H9 (cell line): ENCODE measurements around the gene CEACAM18. TPM values are rescaled to one million over a fixed set of nuclear protein-coding genes. Genes with fewer than 3 reads are reported as not detected.

Source experiments
- DNase-seq: peaks from one replicate; pipeline ENCODE4 v3.0.0-alpha.2; 2017
- H2AFZ ChIP-seq: one replicate; pipeline ENCODE4 v1.6.1; 2013; ENCODE audit warnings: mild to moderate bottlenecking, low read length, control low read depth, moderate library complexity
- H2AK5ac ChIP-seq: 2 replicates; pipeline ENCODE4 v1.6.1; 2013; ENCODE audit warnings: low read length, control low read depth, mixed read lengths; ENCODE audit not compliant: insufficient read length
- H2BK120ac ChIP-seq: one replicate; pipeline ENCODE4 v1.6.1; 2013; ENCODE audit warnings: low read depth, mild to moderate bottlenecking, low read length, control low read depth, inconsistent platforms; ENCODE audit not compliant: poor library complexity, severe bottlenecking
- H2BK12ac ChIP-seq: 2 replicates; pipeline ENCODE4 v1.6.1; 2013; ENCODE audit warnings: low read length, control low read depth, mixed read lengths, low read depth; ENCODE audit not compliant: insufficient read length
- H2BK15ac ChIP-seq: 2 replicates; pipeline ENCODE4 v1.6.1; 2013; ENCODE audit warnings: low read depth, low read length, control low read depth
- H2BK20ac ChIP-seq: one replicate; pipeline ENCODE4 v1.6.1; 2013; ENCODE audit warnings: low read depth, mild to moderate bottlenecking, low read length, control low read depth, inconsistent platforms; ENCODE audit not compliant: poor library complexity, severe bottlenecking
- H2BK5ac ChIP-seq: 2 replicates; pipeline ENCODE4 v1.6.1; 2013; ENCODE audit warnings: low read length, control low read depth, mixed read lengths; ENCODE audit not compliant: insufficient read length
- H3K14ac ChIP-seq: 2 replicates; pipeline ENCODE4 v1.6.1; 2013; ENCODE audit warnings: low read length, control low read depth; ENCODE audit not compliant: insufficient read depth
- H3K18ac ChIP-seq: 2 replicates; pipeline ENCODE4 v1.6.1; 2013; ENCODE audit warnings: low read depth, mild to moderate bottlenecking, mixed read lengths, low read length, control low read depth; ENCODE audit not compliant: insufficient read length
- H3K23ac ChIP-seq: 2 replicates; pipeline ENCODE4 v1.6.1; 2013; ENCODE audit warnings: low read length, control low read depth, mixed read lengths, low read depth; ENCODE audit not compliant: insufficient read length
- H3K23me2 ChIP-seq: 2 replicates; pipeline ENCODE4 v1.6.1; 2013; ENCODE audit warnings: low read depth, mild to moderate bottlenecking, mixed read lengths, low read length, control low read depth; ENCODE audit not compliant: insufficient read length, poor library complexity, severe bottlenecking
- H3K27ac ChIP-seq: 2 replicates; pipeline ENCODE4 v1.5.1; 2013; ENCODE audit warnings: low read length, control low read depth, mixed read lengths, low read depth; ENCODE audit not compliant: insufficient read length
- H3K27me3 ChIP-seq: 2 replicates; pipeline ENCODE4 v1.6.1; 2013; ENCODE audit warnings: low read length, control low read depth, inconsistent platforms; ENCODE audit not compliant: insufficient read depth
- H3K4ac ChIP-seq: 2 replicates; pipeline ENCODE4 v1.6.1; 2013; ENCODE audit warnings: low read depth, mild to moderate bottlenecking, control low read depth, inconsistent platforms, low read length, moderate library complexity
- H3K4me1 ChIP-seq: 2 replicates; pipeline ENCODE4 v1.6.1; 2013; ENCODE audit warnings: low read length, control low read depth, inconsistent platforms; ENCODE audit not compliant: insufficient read depth
- H3K4me2 ChIP-seq: 2 replicates; pipeline ENCODE4 v1.6.1; 2013; ENCODE audit warnings: low read length, control low read depth, mixed read lengths; ENCODE audit not compliant: insufficient read length, insufficient read depth
- H3K56ac ChIP-seq: 2 replicates; pipeline ENCODE4 v1.6.1; 2013; ENCODE audit warnings: low read depth, mild to moderate bottlenecking, mixed read lengths, low read length, control low read depth; ENCODE audit not compliant: insufficient read length
- H3K79me1 ChIP-seq: 2 replicates; pipeline ENCODE4 v1.6.1; 2013; ENCODE audit warnings: low read depth, mild to moderate bottlenecking, moderate library complexity, low read length, control low read depth, inconsistent platforms; ENCODE audit not compliant: insufficient read depth, poor library complexity, severe bottlenecking
- H3K79me2 ChIP-seq: 2 replicates; pipeline ENCODE4 v1.6.1; 2013; ENCODE audit warnings: low read length, control low read depth, inconsistent platforms; ENCODE audit not compliant: insufficient read depth
- H3K9ac ChIP-seq: 2 replicates; pipeline ENCODE4 v1.6.1; 2013; ENCODE audit warnings: low read length, control low read depth, mixed read lengths; ENCODE audit not compliant: insufficient read length; ENCODE audit errors: extremely low read depth
- H3K9me3 ChIP-seq: one replicate; pipeline ENCODE4 v1.6.1; 2013; ENCODE audit warnings: low read depth, low read length, inconsistent platforms; ENCODE audit not compliant: control insufficient read depth
- H3T11ph ChIP-seq: one replicate; pipeline ENCODE4 v1.6.1; 2013; ENCODE audit warnings: mild to moderate bottlenecking, low read length, control low read depth, inconsistent platforms
- H4K20me1 ChIP-seq: one replicate; pipeline ENCODE4 v1.6.1; 2013; ENCODE audit not compliant: control insufficient read depth, insufficient read length, insufficient read depth
- H4K5ac ChIP-seq: 2 replicates; pipeline ENCODE4 v1.6.1; 2013; ENCODE audit warnings: low read depth, mild to moderate bottlenecking, mixed read lengths, low read length, control low read depth; ENCODE audit not compliant: insufficient read length
- H4K8ac ChIP-seq: replicated peaks from 2 replicates; pipeline ENCODE4 v1.6.1; 2013; ENCODE audit warnings: low read length, control low read depth, mixed read lengths, low read depth; ENCODE audit not compliant: insufficient read length
- H4K91ac ChIP-seq: 2 replicates; pipeline ENCODE4 v1.6.1; 2013; ENCODE audit warnings: low read depth, mild to moderate bottlenecking, moderate library complexity, mixed read lengths, low read length, control low read depth; ENCODE audit not compliant: insufficient read length
- H3K27ac Mint-ChIP-seq, 3 experiments: 2 replicates in 2 of 3; 3 replicates in 1 of 3; pipeline ENCODE4 v1.8.0; 2020 to 2021; ENCODE audit warnings: mixed read lengths in 3 of 3, mild to moderate bottlenecking in 1 of 3, moderate library complexity in 1 of 3
- H3K27me3 Mint-ChIP-seq: 2 replicates; pipeline ENCODE4 v1.8.0; 2021; ENCODE audit warnings: low read depth, mild to moderate bottlenecking, moderate library complexity, mixed read lengths
- H3K36me3 Mint-ChIP-seq, 3 experiments: 2 replicates in 2 of 3; 3 replicates in 1 of 3; pipeline ENCODE4 v1.8.0; 2020 to 2021; ENCODE audit warnings: low read depth in 3 of 3, mixed read lengths in 3 of 3; ENCODE audit not compliant: insufficient read depth in 1 of 3
- H3K4me1 Mint-ChIP-seq, 2 experiments: 2 replicates each; pipeline ENCODE4 v1.8.0; 2020; ENCODE audit warnings: mixed read lengths in 2 of 2
- H3K4me3 Mint-ChIP-seq, 2 experiments: 2 replicates in 1 of 2; 3 replicates in 1 of 2; pipeline ENCODE4 v1.8.0; 2020 to 2021; ENCODE audit warnings: mild to moderate bottlenecking in 2 of 2, mixed read lengths in 2 of 2, moderate library complexity in 1 of 2
- H3K9me3 Mint-ChIP-seq, 2 experiments: 2 replicates in 1 of 2; 3 replicates in 1 of 2; pipeline ENCODE4 v1.8.0; 2020; ENCODE audit warnings: mild to moderate bottlenecking in 2 of 2, mixed read lengths in 2 of 2, moderate library complexity in 1 of 2
- WGBS: extraction: QIAGEN DNeasy Blood & Tissue Kit; methylation state at CpG from one replicate; pipeline ENCODE4 v1.1.7; 2013; ENCODE audit warnings: missing lambda C conversion rate, low lambda C conversion rate, mixed read lengths; ENCODE audit not compliant: insufficient read length; ENCODE audit errors: extremely low coverage; 5-methylcytosine and 5-hydroxymethylcytosine counted together
- total RNA-seq: library from RNA; stranded (reverse); gene quantifications from 2 replicates; pipeline ENCODE4 v1.2.1, GENCODE V29; 2021
- TF ChIP-seq, protein P1 (sequence below): fragments of 200-600 bp; sonication (generic); conservative IDR thresholded peaks from 3 replicates; pipeline ENCODE4 v1.8.0; 2021; ENCODE audit warnings: antibody characterized with exemption, mild to moderate bottlenecking

Gene CEACAM18
- total RNA-seq, 1 experiment from 2014 or later: not detected

DNA sequence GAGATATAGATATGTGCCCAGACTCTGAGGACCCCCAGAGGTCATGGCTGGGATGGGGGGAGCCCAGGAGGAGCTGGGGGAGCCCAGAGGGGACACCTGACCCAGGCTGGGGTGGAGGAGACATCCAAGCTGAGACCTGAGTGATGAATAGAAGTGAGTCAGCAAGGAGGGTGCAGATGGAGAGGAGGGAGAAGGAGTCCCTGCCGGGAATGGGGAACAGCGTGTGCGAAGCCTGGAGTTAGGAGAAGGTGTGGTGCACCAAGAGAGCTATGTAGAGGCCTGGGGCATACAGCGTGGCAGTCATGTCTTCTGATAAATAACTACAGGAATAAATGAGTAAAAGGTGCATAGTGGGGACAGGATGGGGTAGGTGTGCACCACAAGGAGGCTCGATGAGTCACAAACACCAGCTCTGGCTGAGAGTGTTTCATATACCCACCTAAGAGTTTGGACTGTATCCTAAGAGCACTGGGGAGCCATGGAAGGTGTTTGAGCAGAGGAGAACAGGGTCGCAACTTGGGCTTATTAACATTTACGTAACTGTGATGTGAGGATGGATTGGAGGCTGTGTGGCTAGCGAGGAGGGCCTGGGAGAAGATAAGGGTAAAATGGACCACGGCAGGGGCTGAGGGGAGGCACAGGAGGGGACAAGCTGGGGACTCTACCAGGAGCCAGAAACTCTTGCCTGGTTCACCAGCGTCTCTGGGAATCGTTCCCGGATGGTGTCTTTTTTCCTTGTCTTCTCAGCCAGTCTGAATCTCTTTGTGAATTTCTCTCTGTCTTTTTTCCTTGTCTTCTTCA lies 1.4 kb downstream of the CEACAM18 start:
- no peak overlapping the region for H2BK12ac ChIP-seq
- H3K4me1 ChIP-seq: no peaks in the 10 kb centered on the region
- no peak overlapping the region for H2AFZ ChIP-seq
- Mint-ChIP-seq H3K27ac (peak overlapping the region in 1 of 3 experiments; percentile 21; a peak in 1 of 7 replicates), H3K4me1 (no peaks in the 10 kb centered on the region), H3K27me3 (peaks cover 41% of the 10 kb centered on the region), H3K36me3 (peaks cover 0 to 4% (median 0%) of the 10 kb centered on the region in 3 experiments; a peak in 2 of 7 replicates), H3K9me3 (peaks cover 23 to 94% of the 10 kb centered on the region in 2 experiments), H3K4me3 (no peak overlapping the region)
- H3K23ac ChIP-seq: no peak overlapping the region
- H2BK20ac ChIP-seq: no peak overlapping the region
- H3K9me3 ChIP-seq: no peaks in the 10 kb centered on the region
- H3K9ac ChIP-seq: no peak overlapping the region
- H3K4ac ChIP-seq: no peak overlapping the region
- no peak overlapping the region for H4K8ac ChIP-seq
- H3K18ac ChIP-seq: no peak overlapping the region
- no peaks in the 10 kb centered on the region for H3K79me2 ChIP-seq
- H4K5ac ChIP-seq: no peak overlapping the region
- H2BK120ac ChIP-seq: no peak overlapping the region
- H2BK15ac ChIP-seq: no peak overlapping the region
- no peaks in the 10 kb centered on the region for H3K79me1 ChIP-seq
- H3T11ph ChIP-seq: no peak overlapping the region
- H3K27me3 ChIP-seq: no peaks in the 10 kb centered on the region
- no CpG with 5 or more reads among the region's 12 CpGs for WGBS
- H3K4me2 ChIP-seq: no peak overlapping the region
- H3K27ac ChIP-seq: no peak overlapping the region
- no peak overlapping the region for H3K56ac ChIP-seq
- H4K20me1 ChIP-seq: no peaks in the 10 kb centered on the region
- H4K91ac ChIP-seq: no peak overlapping the region
- no peaks in the 10 kb centered on the region for H3K23me2 ChIP-seq
- no peak overlapping the region for H2AK5ac ChIP-seq
- no peak overlapping the region for H3K14ac ChIP-seq
- TF ChIP-seq, protein P1, sequence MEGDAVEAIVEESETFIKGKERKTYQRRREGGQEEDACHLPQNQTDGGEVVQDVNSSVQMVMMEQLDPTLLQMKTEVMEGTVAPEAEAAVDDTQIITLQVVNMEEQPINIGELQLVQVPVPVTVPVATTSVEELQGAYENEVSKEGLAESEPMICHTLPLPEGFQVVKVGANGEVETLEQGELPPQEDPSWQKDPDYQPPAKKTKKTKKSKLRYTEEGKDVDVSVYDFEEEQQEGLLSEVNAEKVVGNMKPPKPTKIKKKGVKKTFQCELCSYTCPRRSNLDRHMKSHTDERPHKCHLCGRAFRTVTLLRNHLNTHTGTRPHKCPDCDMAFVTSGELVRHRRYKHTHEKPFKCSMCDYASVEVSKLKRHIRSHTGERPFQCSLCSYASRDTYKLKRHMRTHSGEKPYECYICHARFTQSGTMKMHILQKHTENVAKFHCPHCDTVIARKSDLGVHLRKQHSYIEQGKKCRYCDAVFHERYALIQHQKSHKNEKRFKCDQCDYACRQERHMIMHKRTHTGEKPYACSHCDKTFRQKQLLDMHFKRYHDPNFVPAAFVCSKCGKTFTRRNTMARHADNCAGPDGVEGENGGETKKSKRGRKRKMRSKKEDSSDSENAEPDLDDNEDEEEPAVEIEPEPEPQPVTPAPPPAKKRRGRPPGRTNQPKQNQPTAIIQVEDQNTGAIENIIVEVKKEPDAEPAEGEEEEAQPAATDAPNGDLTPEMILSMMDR: no peak
- no peak for DNase-seq
- no peak overlapping the region for H2BK5ac ChIP-seq
